ENCODE data around the gene EFCAB10.

EFCAB10 gene

GRCh38 chr7:105583061-105583460, 1.8 kb upstream of the EFCAB10 start:
- Histone ChIP-seq H3K4me2 (ENCODE audit: insufficient read depth, low read length, poor library complexity, severe bottlenecking) (no peak overlapping the region), H3K18ac (ENCODE audit: low read length) (no peak overlapping the region), H2AFZ (ENCODE audit: low read length) (no peak overlapping the region), H3K4me1 (ENCODE audit: control insufficient read depth in 2 of 2, insufficient read depth in 1 of 2, low read depth in 1 of 2, low read length in 2 of 2) (peaks cover 0 to 2% of the 10 kb centered on the region in 2 donors), H3K79me1 (ENCODE audit: low read depth, low read length) (peaks cover 1% of the 10 kb centered on the region), H2BK120ac (ENCODE audit: low read depth, low read length) (no peak overlapping the region), H3K4me3 (ENCODE audit: low read length in 2 of 2) (no peak overlapping the region), H3K27me3 (ENCODE audit: control insufficient read depth in 3 of 3, insufficient read depth in 3 of 3, low read depth in 1 of 3, low read length in 3 of 3) (no peaks in the 10 kb centered on the region), H4K8ac (ENCODE audit: low read depth, low read length) (no peak overlapping the region), H3K23ac (ENCODE audit: low read depth, low read length, poor library complexity) (no peak overlapping the region), H4K91ac (ENCODE audit: low read depth, low read length, poor library complexity) (no peak overlapping the region), H3K27ac (replicated peaks; ENCODE audit: low read length) (no peak overlapping the region), H2BK12ac (ENCODE audit: low read length) (no peak overlapping the region), H3K4ac (ENCODE audit: low read length) (no peak overlapping the region), H2AK5ac (ENCODE audit: low read depth, low read length) (no peak overlapping the region), H2BK5ac (ENCODE audit: low read length) (no peak overlapping the region), H3K9ac (ENCODE audit: low read depth, low read length, poor library complexity) (no peak overlapping the region), H3K36me3 (replicated peaks in 1 of 2; ENCODE audit: control insufficient read depth in 2 of 2, insufficient read depth in 2 of 2, low read length in 2 of 2) (no peaks in the 10 kb centered on the region), H2BK15ac (ENCODE audit: low read length) (no peak overlapping the region), H3K14ac (ENCODE audit: low read length) (no peak overlapping the region), H3K9me3 (replicated peaks in 1 of 2; ENCODE audit: control insufficient read depth in 2 of 2, insufficient read depth in 1 of 2, low read depth in 1 of 2, low read length in 2 of 2) (no peaks in the 10 kb centered on the region)
- WGBS, 2 donors (ENCODE audit: extremely low coverage in 2 of 2, insufficient read length in 2 of 2, insufficient replicate concordance in 1 of 2): no CpG with 5 or more reads among the region's 39 CpGs
- no peak for DNase-seq (ENCODE audit: low spot score)

- Histone ChIP-seq H3K23ac (ENCODE audit: low read depth, low read length, poor library complexity) (no peak overlapping the region), H4K8ac (ENCODE audit: low read depth, low read length) (no peak overlapping the region), H3K4me2 (ENCODE audit: insufficient read depth, low read length, poor library complexity, severe bottlenecking) (no peak overlapping the region), H3K14ac (ENCODE audit: low read length) (no peak overlapping the region), H2BK120ac (ENCODE audit: low read depth, low read length) (no peak overlapping the region), H3K4ac (ENCODE audit: low read length) (no peak overlapping the region), H3K36me3 (replicated peaks in 1 of 2; ENCODE audit: control insufficient read depth in 2 of 2, insufficient read depth in 2 of 2, low read length in 2 of 2) (no peaks in the 10 kb centered on the region), H3K18ac (ENCODE audit: low read length) (no peak overlapping the region), H2AK5ac (ENCODE audit: low read depth, low read length) (no peak overlapping the region), H2AFZ (ENCODE audit: low read length) (no peak overlapping the region), H3K79me1 (ENCODE audit: low read depth, low read length) (peaks cover 1% of the 10 kb centered on the region), H3K9me3 (replicated peaks in 1 of 2; ENCODE audit: control insufficient read depth in 2 of 2, insufficient read depth in 1 of 2, low read depth in 1 of 2, low read length in 2 of 2) (no peaks in the 10 kb centered on the region), H3K27me3 (ENCODE audit: control insufficient read depth in 3 of 3, insufficient read depth in 3 of 3, low read depth in 1 of 3, low read length in 3 of 3) (no peaks in the 10 kb centered on the region), H3K27ac (replicated peaks; ENCODE audit: low read length) (no peak overlapping the region), H4K91ac (ENCODE audit: low read depth, low read length, poor library complexity) (no peak overlapping the region), H3K9ac (ENCODE audit: low read depth, low read length, poor library complexity) (no peak overlapping the region), H2BK15ac (ENCODE audit: low read length) (no peak overlapping the region), H2BK5ac (ENCODE audit: low read length) (no peak overlapping the region), H3K4me3 (ENCODE audit: low read length in 2 of 2) (no peak overlapping the region), H2BK12ac (ENCODE audit: low read length) (no peak overlapping the region), H3K4me1 (ENCODE audit: control insufficient read depth in 2 of 2, insufficient read depth in 1 of 2, low read depth in 1 of 2, low read length in 2 of 2) (peaks cover 0 to 2% of the 10 kb centered on the region in 2 donors)
- WGBS, 2 donors (ENCODE audit: extremely low coverage in 2 of 2, insufficient read length in 2 of 2, insufficient replicate concordance in 1 of 2): no CpG with 5 or more reads among the region's 22 CpGs
- DNase-seq (ENCODE audit: low spot score): no peak
These were observed 1.1 kb downstream of the EFCAB10 start for GRCh38 chr7:105580022-105580740.

- Histone ChIP-seq H4K8ac (ENCODE audit: low read depth, low read length) (no peak overlapping the region), H2BK12ac (ENCODE audit: low read length) (no peak overlapping the region), H2AK5ac (ENCODE audit: low read depth, low read length) (no peak overlapping the region), H2BK15ac (ENCODE audit: low read length) (no peak overlapping the region), H3K4me1 (ENCODE audit: control insufficient read depth in 2 of 2, insufficient read depth in 1 of 2, low read depth in 1 of 2, low read length in 2 of 2) (peaks cover 0 to 2% of the 10 kb centered on the region in 2 donors), H3K4me3 (ENCODE audit: low read length in 2 of 2) (no peak overlapping the region), H3K27ac (replicated peaks; ENCODE audit: low read length) (no peak overlapping the region), H2BK5ac (ENCODE audit: low read length) (no peak overlapping the region), H3K79me1 (ENCODE audit: low read depth, low read length) (peaks cover 1% of the 10 kb centered on the region), H3K36me3 (replicated peaks in 1 of 2; ENCODE audit: control insufficient read depth in 2 of 2, insufficient read depth in 2 of 2, low read length in 2 of 2) (no peaks in the 10 kb centered on the region), H4K91ac (ENCODE audit: low read depth, low read length, poor library complexity) (no peak overlapping the region), H3K14ac (ENCODE audit: low read length) (no peak overlapping the region), H3K9ac (ENCODE audit: low read depth, low read length, poor library complexity) (no peak overlapping the region), H3K18ac (ENCODE audit: low read length) (no peak overlapping the region), H2BK120ac (ENCODE audit: low read depth, low read length) (no peak overlapping the region), H3K4ac (ENCODE audit: low read length) (no peak overlapping the region), H3K23ac (ENCODE audit: low read depth, low read length, poor library complexity) (no peak overlapping the region), H2AFZ (ENCODE audit: low read length) (no peak overlapping the region), H3K27me3 (ENCODE audit: control insufficient read depth in 3 of 3, insufficient read depth in 3 of 3, low read depth in 1 of 3, low read length in 3 of 3) (no peaks in the 10 kb centered on the region), H3K4me2 (ENCODE audit: insufficient read depth, low read length, poor library complexity, severe bottlenecking) (no peak overlapping the region), H3K9me3 (replicated peaks in 1 of 2; ENCODE audit: control insufficient read depth in 2 of 2, insufficient read depth in 1 of 2, low read depth in 1 of 2, low read length in 2 of 2) (no peaks in the 10 kb centered on the region)
- DNase-seq (ENCODE audit: low spot score): no peak
These were observed 2.8 kb downstream of the EFCAB10 start for GRCh38 chr7:105578496-105578895.

- Histone ChIP-seq H3K4me2 (ENCODE audit: insufficient read depth, low read length, poor library complexity, severe bottlenecking) (no peak overlapping the region), H3K79me1 (ENCODE audit: low read depth, low read length) (peaks cover 1% of the 10 kb centered on the region), H3K27ac (replicated peaks; ENCODE audit: low read length) (no peak overlapping the region), H3K27me3 (ENCODE audit: control insufficient read depth in 3 of 3, insufficient read depth in 3 of 3, low read depth in 1 of 3, low read length in 3 of 3) (no peaks in the 10 kb centered on the region), H3K9me3 (replicated peaks in 1 of 2; ENCODE audit: control insufficient read depth in 2 of 2, insufficient read depth in 1 of 2, low read depth in 1 of 2, low read length in 2 of 2) (no peaks in the 10 kb centered on the region), H3K36me3 (replicated peaks in 1 of 2; ENCODE audit: control insufficient read depth in 2 of 2, insufficient read depth in 2 of 2, low read length in 2 of 2) (no peaks in the 10 kb centered on the region), H2BK15ac (ENCODE audit: low read length) (no peak overlapping the region), H2BK12ac (ENCODE audit: low read length) (no peak overlapping the region), H4K91ac (ENCODE audit: low read depth, low read length, poor library complexity) (no peak overlapping the region), H3K4me1 (ENCODE audit: control insufficient read depth in 2 of 2, insufficient read depth in 1 of 2, low read depth in 1 of 2, low read length in 2 of 2) (peaks cover 0 to 2% of the 10 kb centered on the region in 2 donors), H2AFZ (ENCODE audit: low read length) (no peak overlapping the region), H3K4ac (ENCODE audit: low read length) (no peak overlapping the region), H2BK120ac (ENCODE audit: low read depth, low read length) (no peak overlapping the region), H2AK5ac (ENCODE audit: low read depth, low read length) (no peak overlapping the region), H3K4me3 (ENCODE audit: low read length in 2 of 2) (no peak overlapping the region), H4K8ac (ENCODE audit: low read depth, low read length) (no peak overlapping the region), H2BK5ac (ENCODE audit: low read length) (no peak overlapping the region), H3K23ac (ENCODE audit: low read depth, low read length, poor library complexity) (no peak overlapping the region), H3K18ac (ENCODE audit: low read length) (no peak overlapping the region), H3K14ac (ENCODE audit: low read length) (no peak overlapping the region), H3K9ac (ENCODE audit: low read depth, low read length, poor library complexity) (no peak overlapping the region)
- WGBS, 2 donors (ENCODE audit: extremely low coverage in 2 of 2, insufficient read length in 2 of 2, insufficient replicate concordance in 1 of 2): no CpG with 5 or more reads among the region's 1 CpG
- no peak for DNase-seq (ENCODE audit: low spot score)
These were observed 4.0 kb downstream of the EFCAB10 start for GRCh38 chr7:105577251-105577650.
